G401.6 (cell line): ENCODE data around the gene AASDHPPT.
A peak's percentile ranks its signal among the peaks of the same experiment; 100 is the strongest.

Experiments
- FAIRE-seq: peaks from 2 replicates; lab custom pipeline; 2012; peaks lifted over from hg19 to GRCh38; lab: Jason Lieb, UNC

AASDHPPT gene

GRCh38 chr11:106086135-106086534, 8.7 kb downstream of the AASDHPPT start:
- FAIRE-seq = no peak

- peak; percentile 82 for FAIRE-seq
Observed at GRCh38 chr11:106086850-106087249, 9.4 kb downstream of the AASDHPPT start.

- FAIRE-seq = peak; percentile 96
Observed at GRCh38 chr11:106087815-106088435, 10.5 kb downstream of the AASDHPPT start.

GRCh38 chr11:106088896-106089295, 11.4 kb downstream of the AASDHPPT start:
- no peak for FAIRE-seq

- no peak for FAIRE-seq
Observed at GRCh38 chr11:106091480-106092123, 14.1 kb downstream of the AASDHPPT start.

GRCh38 chr11:106092446-106092845, 15.0 kb downstream of the AASDHPPT start:
- no peak for FAIRE-seq

GRCh38 chr11:106098893-106099553, 21.6 kb downstream of the AASDHPPT start:
- no peak for FAIRE-seq

- no peak for FAIRE-seq
Observed at GRCh38 chr11:106101370-106101769, 23.9 kb downstream of the AASDHPPT start.

GRCh38 chr11:106101819-106102218, 24.4 kb downstream of the AASDHPPT start:
- no peak for FAIRE-seq

- FAIRE-seq = no peak
Observed at GRCh38 chr11:106105986-106106385, 28.5 kb downstream of the AASDHPPT start.

GRCh38 chr11:106121570-106122320, 44.3 kb downstream of the AASDHPPT start:
- no peak for FAIRE-seq

- FAIRE-seq = no peak
Observed at GRCh38 chr11:106127604-106128003, 50.1 kb downstream of the AASDHPPT start.

GRCh38 chr11:106128740-106129139, 51.3 kb downstream of the AASDHPPT start:
- FAIRE-seq = no peak

GRCh38 chr11:106131998-106132397, 54.5 kb downstream of the AASDHPPT start:
- FAIRE-seq = no peak

- FAIRE-seq = no peak
Observed at GRCh38 chr11:106132582-106133354, 55.3 kb downstream of the AASDHPPT start.

GRCh38 chr11:106133529-106133928, 56.1 kb downstream of the AASDHPPT start:
- FAIRE-seq = no peak

GRCh38 chr11:106137061-106137460, 59.6 kb downstream of the AASDHPPT start:
- no peak for FAIRE-seq

GRCh38 chr11:106137758-106138157, 60.3 kb downstream of the AASDHPPT start:
- no peak for FAIRE-seq
